ENCODE data around the gene IRF4.
"Not testable (repeated sequence)": the region's sequence is repeated elsewhere in the genome, so short reads cannot be mapped to it uniquely, and the experiment has no call there.

The IRF4 gene

GRCh38 chr6:422433-423054, 31.0 kb downstream of the IRF4 start:
- no peak for DNase-seq (ENCODE audit: low spot score)

DNA sequence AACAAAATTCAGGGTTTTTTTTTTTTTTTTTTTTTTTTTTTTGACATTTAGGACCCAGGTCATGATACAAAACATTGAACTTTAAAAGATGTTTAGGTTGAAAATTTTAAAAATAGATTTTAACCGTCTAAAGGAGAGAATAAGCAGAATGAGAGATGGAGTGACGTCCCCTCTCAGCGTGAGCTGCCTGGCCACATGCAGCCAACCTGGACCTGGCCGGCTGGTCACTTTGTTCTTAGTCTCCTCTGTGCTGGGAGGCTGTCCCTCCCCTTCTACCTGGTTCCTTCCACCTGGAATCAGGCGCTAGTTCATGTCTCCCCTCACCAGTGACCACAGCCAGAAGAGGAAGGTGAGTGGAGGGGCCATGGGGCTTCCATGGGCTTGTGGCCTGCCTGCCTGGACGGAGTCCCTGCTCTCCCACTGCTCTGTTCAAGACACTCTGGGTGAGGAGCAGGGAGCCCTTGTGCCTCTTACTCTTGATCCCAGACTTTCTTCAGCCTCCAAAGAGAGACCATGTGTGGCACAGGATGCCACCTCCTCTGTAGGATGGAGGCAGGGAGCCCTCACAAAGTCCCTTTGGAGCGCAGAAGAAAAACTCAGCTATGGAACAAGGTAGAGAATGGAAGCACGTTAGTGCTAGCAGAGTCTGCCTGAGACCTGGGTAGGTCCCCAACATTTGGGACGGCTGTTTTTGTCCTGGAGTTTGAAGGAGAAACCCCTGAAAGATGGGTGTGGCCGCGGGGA, 31.7 kb downstream of the IRF4 start:
- DNase-seq (ENCODE audit: low spot score) = no peak

DNA sequence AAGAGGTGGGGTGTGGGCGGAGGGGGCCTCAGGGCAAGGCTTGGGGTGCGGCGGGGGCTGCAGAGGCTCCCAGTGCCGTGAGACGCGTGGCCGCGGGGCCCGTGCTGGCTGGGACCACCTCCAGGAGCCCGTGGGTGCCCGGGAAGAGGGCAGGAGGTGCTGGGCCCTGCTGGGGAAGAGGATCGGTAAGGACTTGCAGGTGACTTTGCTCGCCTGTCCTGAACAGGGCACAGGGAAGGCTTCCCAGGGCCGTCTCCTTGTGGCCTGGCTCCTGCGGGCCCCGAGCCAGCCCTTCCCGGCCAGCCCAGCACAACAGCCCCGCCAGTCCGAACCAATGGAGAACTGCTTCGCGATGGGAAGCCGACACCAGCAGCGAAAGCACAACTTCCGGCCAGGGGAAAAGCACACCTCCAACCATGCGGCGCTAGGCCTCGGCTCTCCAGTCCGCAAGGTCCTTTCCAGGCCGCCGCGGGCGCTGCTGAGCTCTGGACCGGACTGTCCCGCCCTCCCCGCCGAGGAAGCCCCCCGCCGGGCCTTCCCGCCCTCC, 32.3 kb downstream of the IRF4 start:
- no peak for DNase-seq (ENCODE audit: low spot score)

GRCh38 chr6:424741-425417, 33.3 kb downstream of the IRF4 start:
- DNase-seq (ENCODE audit: low spot score) = no peak

- DNase-seq (ENCODE audit: low spot score) = not testable (repeated sequence)
Measured at GRCh38 chr6:425418-425788, 33.9 kb downstream of the IRF4 start.

GRCh38 chr6:426198-426738, 34.7 kb downstream of the IRF4 start:
- not testable (repeated sequence) for DNase-seq (ENCODE audit: low spot score)

DNA sequence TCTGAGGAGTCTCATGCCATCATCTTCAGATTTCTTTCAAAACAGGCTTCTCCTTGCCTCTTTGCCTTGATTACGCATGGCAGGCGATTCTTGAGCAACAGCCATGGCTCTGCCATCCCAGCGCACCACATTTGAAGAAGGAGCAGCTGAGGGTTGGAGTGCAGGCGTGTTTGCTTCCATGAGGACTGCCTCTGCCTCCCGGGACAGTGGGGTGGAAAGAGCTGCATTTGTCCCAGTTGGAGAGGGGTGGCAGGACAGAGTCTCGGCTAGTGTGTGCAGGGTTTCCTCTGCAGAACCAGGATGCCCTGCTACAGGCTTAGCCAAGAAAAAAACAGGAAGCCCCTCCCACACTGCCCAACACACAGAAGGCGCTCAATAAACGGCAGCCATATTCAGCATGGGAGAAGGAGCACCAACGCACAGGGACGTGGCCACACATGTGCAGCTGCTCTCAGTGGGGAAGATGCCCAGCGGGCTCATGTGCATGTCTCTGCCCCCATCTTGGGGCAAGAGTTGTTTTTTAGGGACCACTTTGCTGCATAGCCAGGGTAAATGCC, 36.6 kb downstream of the IRF4 start:
- no peak for DNase-seq (ENCODE audit: low spot score)

DNA sequence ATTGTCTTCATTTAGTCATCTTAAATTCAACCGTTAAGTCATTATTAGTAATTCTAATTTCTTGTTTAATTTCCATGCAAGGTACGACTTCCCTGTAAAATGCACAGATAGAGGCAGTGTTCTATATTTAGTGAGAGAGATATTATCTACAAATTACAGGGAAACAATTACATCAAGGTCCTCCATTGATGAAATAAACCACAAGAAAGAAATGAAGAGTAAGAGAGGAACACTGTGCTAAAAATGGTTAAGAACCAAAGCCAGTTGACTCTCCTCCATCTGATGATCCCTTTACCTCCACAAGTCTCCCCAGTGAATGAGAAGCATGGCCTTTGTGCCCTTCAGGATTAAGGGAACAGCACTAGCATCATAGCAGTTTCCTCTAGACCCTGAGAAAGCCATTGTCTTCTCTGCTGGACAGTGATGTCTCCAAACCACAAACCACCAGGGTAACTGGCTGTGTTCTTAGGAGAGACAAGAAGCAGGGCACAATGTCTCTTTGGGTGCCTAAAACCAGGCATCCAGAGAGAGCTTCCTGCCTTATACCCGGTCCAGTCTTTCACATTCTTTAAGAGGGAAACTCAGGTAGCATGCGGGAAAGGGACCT, 38.1 kb downstream of the IRF4 start:
- no peak for DNase-seq (ENCODE audit: low spot score)

- DNase-seq (ENCODE audit: low spot score) = no peak
Measured at GRCh38 chr6:431504-431903, 40.0 kb downstream of the IRF4 start.

- no peak for DNase-seq (ENCODE audit: low spot score)
Measured at GRCh38 chr6:431986-432385, 40.4 kb downstream of the IRF4 start.

DNA sequence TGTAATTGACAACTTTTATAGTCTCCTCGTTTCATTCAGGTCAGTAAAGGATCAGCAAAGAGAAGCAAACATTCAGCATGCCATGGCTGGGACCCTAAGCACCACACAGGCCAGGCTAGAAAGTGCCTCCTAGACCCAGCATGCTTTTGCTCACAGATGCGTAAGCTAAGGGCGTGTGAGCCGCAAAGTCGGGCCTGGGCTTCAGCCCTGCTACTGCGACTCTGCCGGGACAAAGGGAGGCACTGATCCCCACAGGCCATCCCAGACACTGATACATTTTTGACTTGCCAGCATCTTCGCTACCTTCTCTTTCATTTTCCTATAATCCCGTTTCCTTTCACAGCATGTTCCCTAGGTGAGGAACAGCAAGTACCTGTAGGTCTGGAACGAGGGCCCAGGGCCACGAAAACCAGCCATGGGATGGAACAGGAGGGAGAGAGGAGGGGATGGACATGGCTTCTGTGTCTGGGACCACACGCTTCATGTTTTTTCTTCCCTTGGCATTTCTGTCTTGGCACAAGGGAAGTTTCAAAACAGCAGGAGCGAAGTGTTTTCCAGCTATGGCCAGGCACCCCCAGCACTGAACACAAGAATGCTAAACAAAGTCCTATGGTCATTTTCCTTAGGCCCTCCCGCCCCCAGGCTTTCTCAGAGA, 42.6 kb downstream of the IRF4 start:
- DNase-seq (ENCODE audit: low spot score) = no peak

DNA sequence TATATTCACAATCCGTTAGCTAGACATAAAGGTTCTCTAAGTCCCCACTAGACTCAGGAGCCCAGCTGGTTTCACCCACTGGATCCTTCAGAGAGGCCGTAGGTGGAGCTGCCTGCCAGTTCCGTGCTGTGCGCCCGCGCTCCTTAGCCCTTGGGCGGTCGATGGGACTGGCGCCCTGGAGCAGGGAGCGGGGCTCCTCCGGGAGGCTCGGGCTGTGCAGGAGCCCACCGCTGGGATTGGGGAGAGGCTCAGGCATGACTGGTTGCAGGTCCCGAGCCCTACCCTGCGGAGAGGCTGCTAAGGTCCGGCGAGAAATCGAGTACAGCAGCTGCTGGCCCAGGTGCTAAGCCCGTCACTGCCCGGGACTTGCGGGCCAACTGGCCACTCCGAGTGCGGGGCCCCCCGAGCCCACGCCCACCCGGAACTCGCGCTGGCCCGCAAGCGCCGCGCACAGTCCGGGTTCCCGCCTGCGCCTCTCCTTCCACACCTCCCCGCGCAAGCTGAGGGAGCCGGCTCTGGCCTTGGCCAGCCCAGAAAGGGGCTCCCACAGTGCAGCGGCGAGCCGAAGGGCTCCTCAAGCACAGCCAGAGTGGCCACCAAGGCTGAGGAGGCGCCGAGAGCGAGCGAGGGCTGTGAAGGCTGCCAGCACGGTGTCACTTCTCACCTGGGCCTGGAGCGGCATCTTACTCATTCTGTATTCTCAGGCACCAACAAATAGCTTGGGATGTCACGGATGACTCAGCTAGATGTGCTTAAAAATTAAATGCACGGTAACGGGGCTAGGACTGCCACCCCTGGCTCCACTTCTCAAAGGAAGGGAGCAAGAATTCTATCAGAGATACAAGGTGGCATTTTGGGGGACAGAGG, 44.1 kb downstream of the IRF4 start:
- no peak for DNase-seq (ENCODE audit: low spot score)

DNA sequence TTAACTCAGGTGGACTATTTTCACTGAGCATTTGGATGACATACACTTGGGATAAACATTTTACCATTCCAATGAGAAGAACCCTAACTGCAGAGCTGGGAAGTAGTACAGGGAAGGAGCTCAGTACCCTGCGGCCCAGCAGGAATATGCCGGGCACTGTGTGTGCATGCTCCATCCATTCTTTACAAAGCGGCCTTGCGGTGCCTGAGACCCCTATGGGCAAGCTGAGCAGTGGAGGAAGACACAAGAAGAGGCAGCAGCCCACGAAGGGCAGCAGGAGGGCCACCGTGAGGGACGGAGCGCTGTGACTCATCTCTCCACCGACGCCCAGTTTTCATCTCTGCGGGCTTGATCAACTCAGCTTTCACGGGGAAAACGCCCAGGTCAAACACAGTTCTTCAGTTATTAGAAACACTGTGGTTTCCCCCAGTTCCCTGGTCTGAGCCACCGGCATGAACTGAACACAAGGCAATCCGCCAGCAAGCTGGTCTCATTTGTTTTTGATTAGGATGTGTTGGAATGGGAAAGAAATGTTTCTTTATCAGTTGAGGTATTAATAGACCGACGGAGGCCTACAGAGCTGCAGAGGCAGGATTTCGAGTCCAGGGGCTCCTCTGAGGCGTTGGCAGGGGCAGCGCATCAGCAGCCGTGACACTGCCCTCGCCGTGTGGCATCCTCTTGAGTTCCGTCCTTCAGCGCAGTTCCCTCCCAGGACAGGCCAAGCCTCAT, 44.9 kb downstream of the IRF4 start:
- DNase-seq (ENCODE audit: low spot score) = no peak

DNA sequence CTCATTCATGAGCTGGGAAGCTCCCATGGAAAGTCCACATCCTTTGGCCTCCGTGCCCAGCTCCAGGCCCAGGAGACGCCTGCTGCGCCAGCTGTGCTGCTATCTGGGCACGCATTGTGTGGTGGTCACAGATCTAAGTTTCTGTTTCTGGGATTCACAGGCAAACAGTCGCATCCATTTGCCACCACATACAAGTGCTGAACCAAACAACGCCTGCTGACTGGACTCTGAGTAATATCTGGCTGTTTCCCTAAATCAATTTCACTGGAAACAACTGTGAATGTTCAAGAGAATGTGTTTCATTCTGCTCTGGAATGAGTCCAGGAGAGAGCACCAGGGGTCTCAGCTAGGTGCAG, 45.5 kb downstream of the IRF4 start:
- DNase-seq (ENCODE audit: low spot score) = no peak

GRCh38 chr6:438634-439170, 47.1 kb downstream of the IRF4 start:
- DNase-seq (ENCODE audit: low spot score) = no peak

GRCh38 chr6:439641-440167, 48.2 kb downstream of the IRF4 start:
- DNase-seq (ENCODE audit: low spot score) = no peak

- DNase-seq (ENCODE audit: low spot score) = no peak
Measured at GRCh38 chr6:441126-441920, 49.8 kb downstream of the IRF4 start.

DNA sequence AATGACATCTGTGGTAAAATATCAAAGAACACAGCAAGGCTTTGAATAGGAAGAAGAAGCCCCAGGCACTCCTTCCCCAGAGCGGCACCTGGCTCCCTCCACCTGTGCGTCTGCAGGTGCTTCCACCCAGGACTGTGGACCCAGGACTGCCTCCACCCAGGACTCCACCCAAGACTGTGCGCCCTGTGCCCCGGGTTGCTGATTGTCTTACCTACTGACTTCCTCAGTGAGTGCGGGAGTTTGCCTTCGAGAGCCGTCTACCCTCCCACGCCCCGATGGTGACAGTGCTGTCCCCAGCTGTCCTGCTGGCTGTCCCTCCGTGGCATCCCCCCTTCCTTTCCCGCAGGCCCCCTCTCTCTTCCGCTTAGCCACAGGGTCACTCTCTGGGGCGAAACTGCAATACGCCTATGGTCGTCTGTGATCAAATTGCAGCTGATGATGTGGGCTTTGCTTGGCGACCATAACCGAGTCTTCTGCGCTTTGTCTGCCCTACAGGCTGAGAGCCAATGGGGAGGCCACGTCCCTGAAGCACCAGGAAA, 52.1 kb downstream of the IRF4 start:
- no peak for DNase-seq (ENCODE audit: low spot score)
